ENCODE measurements around the gene TRO.

TRO gene, protein sequence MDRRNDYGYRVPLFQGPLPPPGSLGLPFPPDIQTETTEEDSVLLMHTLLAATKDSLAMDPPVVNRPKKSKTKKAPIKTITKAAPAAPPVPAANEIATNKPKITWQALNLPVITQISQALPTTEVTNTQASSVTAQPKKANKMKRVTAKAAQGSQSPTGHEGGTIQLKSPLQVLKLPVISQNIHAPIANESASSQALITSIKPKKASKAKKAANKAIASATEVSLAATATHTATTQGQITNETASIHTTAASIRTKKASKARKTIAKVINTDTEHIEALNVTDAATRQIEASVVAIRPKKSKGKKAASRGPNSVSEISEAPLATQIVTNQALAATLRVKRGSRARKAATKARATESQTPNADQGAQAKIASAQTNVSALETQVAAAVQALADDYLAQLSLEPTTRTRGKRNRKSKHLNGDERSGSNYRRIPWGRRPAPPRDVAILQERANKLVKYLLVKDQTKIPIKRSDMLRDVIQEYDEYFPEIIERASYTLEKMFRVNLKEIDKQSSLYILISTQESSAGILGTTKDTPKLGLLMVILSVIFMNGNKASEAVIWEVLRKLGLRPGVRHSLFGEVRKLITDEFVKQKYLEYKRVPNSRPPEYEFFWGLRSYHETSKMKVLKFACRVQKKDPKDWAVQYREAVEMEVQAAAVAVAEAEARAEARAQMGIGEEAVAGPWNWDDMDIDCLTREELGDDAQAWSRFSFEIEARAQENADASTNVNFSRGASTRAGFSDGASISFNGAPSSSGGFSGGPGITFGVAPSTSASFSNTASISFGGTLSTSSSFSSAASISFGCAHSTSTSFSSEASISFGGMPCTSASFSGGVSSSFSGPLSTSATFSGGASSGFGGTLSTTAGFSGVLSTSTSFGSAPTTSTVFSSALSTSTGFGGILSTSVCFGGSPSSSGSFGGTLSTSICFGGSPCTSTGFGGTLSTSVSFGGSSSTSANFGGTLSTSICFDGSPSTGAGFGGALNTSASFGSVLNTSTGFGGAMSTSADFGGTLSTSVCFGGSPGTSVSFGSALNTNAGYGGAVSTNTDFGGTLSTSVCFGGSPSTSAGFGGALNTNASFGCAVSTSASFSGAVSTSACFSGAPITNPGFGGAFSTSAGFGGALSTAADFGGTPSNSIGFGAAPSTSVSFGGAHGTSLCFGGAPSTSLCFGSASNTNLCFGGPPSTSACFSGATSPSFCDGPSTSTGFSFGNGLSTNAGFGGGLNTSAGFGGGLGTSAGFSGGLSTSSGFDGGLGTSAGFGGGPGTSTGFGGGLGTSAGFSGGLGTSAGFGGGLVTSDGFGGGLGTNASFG (N-terminal part only)
- total RNA-seq, result 0.85 to 10.5 (median 2.0) reads per million in 9 experiments

DNA sequence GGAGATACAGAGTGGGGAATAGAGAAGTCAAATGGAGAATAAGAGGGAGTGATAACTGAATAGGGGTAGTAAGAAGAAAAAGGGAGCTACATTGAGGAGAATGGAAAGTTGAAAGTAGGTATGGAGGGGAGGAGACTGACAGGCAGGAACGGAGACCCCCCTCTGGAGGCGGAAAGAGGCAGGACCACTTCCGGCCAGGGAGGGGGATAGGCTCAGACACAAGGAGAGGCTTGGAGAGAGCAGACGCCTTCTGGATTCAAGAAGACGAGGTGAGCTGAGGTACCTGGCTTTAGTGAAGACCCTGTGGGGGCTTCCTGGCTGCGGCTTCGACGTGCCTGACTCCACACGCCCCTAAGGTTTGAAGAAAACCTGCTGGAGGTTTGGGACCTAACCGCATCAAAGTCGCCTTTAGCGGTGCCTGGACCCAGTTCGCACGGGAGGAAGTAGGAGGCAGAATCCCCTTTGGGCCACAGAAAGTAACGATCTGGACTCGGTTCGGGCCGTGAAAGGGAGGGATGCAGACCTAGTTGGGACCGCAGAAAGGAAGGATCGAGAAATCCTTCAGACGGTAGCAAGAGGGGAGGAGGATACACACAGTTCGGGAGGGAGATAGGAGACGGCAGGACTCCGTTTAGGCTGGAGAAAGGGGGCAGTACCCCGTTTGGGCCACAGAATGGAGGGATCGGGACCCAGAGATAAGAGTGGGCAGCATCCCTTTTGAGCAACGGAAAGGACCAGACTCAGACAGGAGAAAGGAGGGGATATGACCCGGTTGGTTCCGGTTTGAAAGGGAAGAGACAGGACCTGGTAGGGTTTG lies at the start of gene TRO:
TSS of gene TRO (plus strand) at position 215 of the 817 bp plus-strand sequence. CDS start 1,423 bp downstream, outside the sequence.
- ATAC-seq (replicated peaks) (peak; percentile 24), DNase-seq (no peak)
- peaks cover 12 to 18% of the 10 kb centered on the region in 2 donors for H3K27me3 Mint-ChIP-seq
- peak within 1 kb of the TSS; percentile 89 for H3K4me3 Mint-ChIP-seq
- H3K9me3 Mint-ChIP-seq, result peaks cover 0 to 1% of the 10 kb centered on the region in 2 donors
- no peaks in the 10 kb centered on the region for H3K36me3 Mint-ChIP-seq (ENCODE audit: insufficient read depth)
- H3K4me1 Mint-ChIP-seq (ENCODE audit: low read depth in 2 of 2), result peaks cover 16% of the 10 kb centered on the region in 2 donors
- H3K27ac Mint-ChIP-seq, result peak within 1 kb of the TSS; percentile 59 to 94

DNA sequence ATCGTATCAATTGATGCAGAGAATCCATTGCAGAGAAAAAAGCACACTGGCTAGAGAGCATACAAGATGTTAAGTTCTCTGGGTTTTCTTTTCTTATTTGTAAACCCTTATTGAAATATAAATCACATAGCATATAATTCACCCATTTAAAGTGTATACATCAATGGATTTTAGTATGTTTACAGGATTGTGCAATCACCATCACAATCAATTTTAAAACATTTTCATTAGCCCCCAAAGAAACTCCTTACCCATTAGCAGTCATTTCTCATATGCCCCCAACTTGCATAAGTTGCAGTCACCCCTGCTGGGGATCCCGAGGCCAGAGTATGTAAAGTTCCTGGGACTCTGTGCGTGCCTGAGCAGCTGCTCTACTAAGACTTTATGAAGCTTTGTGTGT lies 34.9 kb upstream of the TRO start:
- Mint-ChIP-seq H3K4me1 (ENCODE audit: low read depth in 2 of 2) (no peaks in the 10 kb centered on the region), H3K36me3 (ENCODE audit: insufficient read depth) (peaks cover 3% of the 10 kb centered on the region), H3K27me3 (peaks cover 43 to 49% of the 10 kb centered on the region in 2 donors), H3K9me3 (no peaks in the 10 kb centered on the region), H3K27ac (no peak overlapping the region), H3K4me3 (no peak overlapping the region)
- ATAC-seq (replicated peaks) (no peak), DNase-seq (no peak)

DNA sequence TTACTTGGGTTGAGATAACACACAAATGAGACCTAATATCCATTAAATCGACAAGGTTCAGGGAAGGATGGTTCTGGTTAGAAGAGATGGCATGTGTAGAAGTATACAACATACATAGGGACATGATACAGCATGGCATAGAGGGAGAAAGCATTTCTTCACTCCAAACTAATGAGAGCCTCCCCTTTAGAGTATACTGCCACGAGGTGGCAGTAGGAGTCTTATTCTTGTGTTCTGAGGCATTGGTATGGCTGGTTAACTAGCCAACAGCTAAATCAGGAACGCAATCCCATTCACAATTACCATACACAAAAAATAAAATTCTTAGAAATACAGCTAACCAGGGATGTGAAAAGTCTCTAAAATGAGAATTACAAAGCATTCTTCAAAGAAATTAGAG lies 29.1 kb upstream of the TRO start:
- no peaks in the 10 kb centered on the region for H3K9me3 Mint-ChIP-seq
- DNase-seq (peak; percentile 4 to 26 (median 8)), ATAC-seq (replicated peaks) (peak; percentile 49)
- H3K4me1 Mint-ChIP-seq (ENCODE audit: low read depth in 2 of 2), result no peaks in the 10 kb centered on the region
- H3K27me3 Mint-ChIP-seq, result peaks cover 32 to 41% of the 10 kb centered on the region in 2 donors
- peaks cover 3% of the 10 kb centered on the region for H3K36me3 Mint-ChIP-seq (ENCODE audit: insufficient read depth)
- H3K4me3 Mint-ChIP-seq, result no peak overlapping the region
- H3K27ac Mint-ChIP-seq, result no peak overlapping the region

DNA sequence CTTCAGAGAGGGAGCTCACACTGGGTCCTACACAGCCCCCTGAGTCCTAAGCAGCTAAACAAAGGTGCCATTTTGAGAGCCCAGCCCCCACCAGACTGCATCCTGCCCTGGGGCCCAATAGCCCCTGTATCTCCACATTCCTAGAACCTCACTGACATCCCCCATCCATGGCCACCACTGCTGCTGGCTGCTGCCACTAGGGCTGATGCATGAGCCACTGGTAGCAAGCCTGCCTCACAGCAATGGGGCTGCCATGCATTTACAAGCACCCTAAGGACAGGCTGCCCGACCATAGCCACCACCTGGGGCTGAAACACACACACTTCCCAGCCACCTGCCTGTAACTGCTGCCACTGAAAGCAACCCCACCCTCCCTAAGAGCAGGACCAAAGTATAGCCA lies 26.5 kb upstream of the TRO start:
- DNase-seq, result no peak
- Mint-ChIP-seq H3K9me3 (no peaks in the 10 kb centered on the region), H3K36me3 (ENCODE audit: insufficient read depth) (no peaks in the 10 kb centered on the region), H3K27ac (no peak overlapping the region), H3K4me3 (no peak overlapping the region), H3K27me3 (peaks cover 15 to 24% of the 10 kb centered on the region in 2 donors), H3K4me1 (ENCODE audit: low read depth in 2 of 2) (no peaks in the 10 kb centered on the region)
- ATAC-seq (replicated peaks), result no peak

DNA sequence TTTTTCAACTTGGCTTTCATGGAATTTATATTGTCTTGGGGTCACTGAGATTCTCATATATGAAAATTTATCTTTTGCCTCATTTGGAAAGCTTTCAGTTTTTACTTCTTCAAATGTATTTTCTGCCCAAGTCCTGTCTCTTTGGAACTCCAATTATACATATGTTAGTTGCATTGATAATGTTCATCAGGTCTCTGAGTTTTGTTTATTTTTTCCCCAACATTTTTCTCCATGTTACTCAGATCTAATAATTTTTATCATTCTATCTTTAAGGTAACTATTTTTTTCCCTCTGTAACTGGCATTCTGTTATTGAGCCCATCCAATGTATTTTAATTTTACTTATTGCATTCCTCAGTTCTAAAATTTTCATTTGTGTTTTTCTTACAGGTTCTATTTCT lies 10.7 kb upstream of the TRO start:
- no peak overlapping the region for H3K4me3 Mint-ChIP-seq
- ATAC-seq (replicated peaks), result no peak
- no peak for DNase-seq
- H3K27me3 Mint-ChIP-seq, result no peaks in the 10 kb centered on the region
- H3K4me1 Mint-ChIP-seq (ENCODE audit: low read depth in 2 of 2), result no peaks in the 10 kb centered on the region
- H3K9me3 Mint-ChIP-seq, result peaks cover 1 to 6% of the 10 kb centered on the region in 2 donors
- no peaks in the 10 kb centered on the region for H3K36me3 Mint-ChIP-seq (ENCODE audit: insufficient read depth)
- H3K27ac Mint-ChIP-seq, result no peak overlapping the region

DNA sequence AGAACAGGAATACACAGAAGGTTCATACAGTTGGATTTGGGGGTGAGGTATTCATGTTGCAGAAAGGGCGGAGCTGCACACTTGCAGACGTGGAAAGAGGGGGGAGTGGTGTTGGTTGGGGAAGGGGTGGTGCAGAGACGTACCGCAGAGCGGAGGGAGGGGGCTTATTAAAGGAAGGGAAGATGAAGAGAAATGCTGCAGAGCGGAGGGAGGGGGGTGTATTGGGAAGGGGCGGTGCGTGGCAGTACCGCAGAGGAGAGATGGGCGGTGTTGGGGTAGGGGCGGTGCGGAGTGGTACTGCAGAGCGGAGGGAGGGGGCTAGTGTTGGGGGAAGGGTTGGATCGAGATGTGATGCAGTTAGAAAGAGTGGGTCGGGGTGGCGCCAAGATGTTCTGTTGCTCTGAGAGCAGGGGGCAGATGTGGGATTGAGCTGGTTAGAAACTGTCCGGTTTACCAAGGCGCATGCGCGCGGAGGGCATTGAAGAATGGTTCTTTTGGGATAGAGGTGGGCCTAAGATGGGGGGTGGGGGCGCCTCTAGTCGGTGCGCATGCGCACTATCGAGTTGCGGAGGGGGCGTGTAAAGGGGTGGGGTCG lies 900 bp downstream of the TRO start:
- Mint-ChIP-seq H3K27me3 (peaks cover 12 to 18% of the 10 kb centered on the region in 2 donors), H3K4me1 (ENCODE audit: low read depth in 2 of 2) (peaks cover 16% of the 10 kb centered on the region in 2 donors), H3K4me3 (peak overlapping the region; percentile 89), H3K36me3 (ENCODE audit: insufficient read depth) (no peaks in the 10 kb centered on the region), H3K27ac (peak overlapping the region; percentile 59 to 94), H3K9me3 (no peaks in the 10 kb centered on the region)
- DNase-seq, result peak in 2 of 3 experiments; percentile 2 to 9
- ATAC-seq (replicated peaks), result peak; percentile 45

DNA sequence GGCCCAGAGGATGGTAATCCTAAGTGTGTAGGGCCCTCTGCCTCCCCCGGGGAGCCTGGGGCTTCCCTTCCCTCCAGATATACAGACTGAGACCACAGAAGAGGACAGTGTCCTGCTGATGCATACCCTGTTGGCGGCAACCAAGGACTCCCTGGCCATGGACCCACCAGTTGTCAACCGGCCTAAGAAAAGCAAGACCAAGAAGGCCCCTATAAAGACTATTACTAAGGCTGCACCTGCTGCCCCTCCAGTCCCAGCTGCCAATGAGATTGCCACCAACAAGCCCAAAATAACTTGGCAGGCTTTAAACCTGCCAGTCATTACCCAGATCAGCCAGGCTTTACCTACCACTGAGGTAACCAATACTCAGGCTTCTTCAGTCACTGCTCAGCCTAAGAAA lies 1.9 kb downstream of the TRO start:
- no peak for ATAC-seq (replicated peaks)
- no peak for DNase-seq
- H3K36me3 Mint-ChIP-seq (ENCODE audit: insufficient read depth), result no peaks in the 10 kb centered on the region
- peak overlapping the region; percentile 89 for H3K4me3 Mint-ChIP-seq
- no peak overlapping the region for H3K27ac Mint-ChIP-seq
- H3K4me1 Mint-ChIP-seq (ENCODE audit: low read depth in 2 of 2), result peaks cover 16% of the 10 kb centered on the region in 2 donors
- peaks cover 12 to 18% of the 10 kb centered on the region in 2 donors for H3K27me3 Mint-ChIP-seq
- no peaks in the 10 kb centered on the region for H3K9me3 Mint-ChIP-seq

DNA sequence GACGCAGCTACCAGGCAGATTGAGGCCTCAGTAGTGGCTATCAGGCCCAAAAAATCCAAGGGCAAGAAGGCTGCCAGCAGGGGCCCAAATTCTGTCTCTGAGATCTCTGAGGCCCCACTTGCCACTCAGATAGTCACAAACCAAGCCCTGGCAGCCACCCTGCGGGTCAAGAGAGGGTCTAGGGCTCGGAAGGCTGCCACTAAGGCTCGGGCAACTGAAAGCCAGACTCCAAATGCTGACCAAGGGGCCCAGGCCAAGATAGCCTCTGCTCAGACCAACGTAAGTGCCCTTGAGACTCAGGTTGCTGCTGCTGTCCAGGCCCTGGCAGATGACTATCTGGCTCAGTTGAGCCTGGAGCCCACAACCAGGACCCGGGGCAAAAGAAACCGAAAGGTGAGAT lies 2.8 kb downstream of the TRO start:
- Mint-ChIP-seq H3K27ac (no peak overlapping the region), H3K4me3 (no peak overlapping the region), H3K36me3 (ENCODE audit: insufficient read depth) (no peaks in the 10 kb centered on the region), H3K9me3 (no peaks in the 10 kb centered on the region), H3K27me3 (peaks cover 12 to 18% of the 10 kb centered on the region in 2 donors), H3K4me1 (ENCODE audit: low read depth in 2 of 2) (peaks cover 16% of the 10 kb centered on the region in 2 donors)
- ATAC-seq (replicated peaks) (no peak), DNase-seq (no peak)

DNA sequence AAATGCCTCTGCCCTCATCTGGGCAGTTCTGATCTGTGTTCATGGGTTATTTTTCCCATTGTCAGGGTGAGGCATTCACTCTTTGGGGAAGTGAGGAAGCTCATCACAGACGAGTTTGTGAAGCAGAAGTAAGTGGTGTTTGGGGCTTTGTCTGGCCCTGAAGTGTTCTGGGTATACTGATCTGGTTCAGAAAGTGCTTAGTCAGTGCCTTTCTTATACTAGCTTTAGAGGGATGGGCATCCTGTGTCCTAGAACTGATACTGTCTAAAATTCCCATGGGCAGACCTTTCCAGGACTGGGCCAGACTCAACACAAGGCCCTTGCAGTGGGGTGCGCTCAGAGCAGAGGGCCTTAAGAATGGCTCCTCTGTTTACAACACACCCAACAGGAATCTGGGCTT lies 6.4 kb downstream of the TRO start:
- no peak for DNase-seq
- H3K4me3 Mint-ChIP-seq, result no peak overlapping the region
- peaks cover 0 to 2% of the 10 kb centered on the region in 2 donors for H3K27me3 Mint-ChIP-seq
- H3K27ac Mint-ChIP-seq, result no peak overlapping the region
- peaks cover 0 to 3% of the 10 kb centered on the region in 2 donors for H3K4me1 Mint-ChIP-seq (ENCODE audit: low read depth in 2 of 2)
- no peak for ATAC-seq (replicated peaks)
- no peaks in the 10 kb centered on the region for H3K36me3 Mint-ChIP-seq (ENCODE audit: insufficient read depth)
- H3K9me3 Mint-ChIP-seq, result no peaks in the 10 kb centered on the region

DNA sequence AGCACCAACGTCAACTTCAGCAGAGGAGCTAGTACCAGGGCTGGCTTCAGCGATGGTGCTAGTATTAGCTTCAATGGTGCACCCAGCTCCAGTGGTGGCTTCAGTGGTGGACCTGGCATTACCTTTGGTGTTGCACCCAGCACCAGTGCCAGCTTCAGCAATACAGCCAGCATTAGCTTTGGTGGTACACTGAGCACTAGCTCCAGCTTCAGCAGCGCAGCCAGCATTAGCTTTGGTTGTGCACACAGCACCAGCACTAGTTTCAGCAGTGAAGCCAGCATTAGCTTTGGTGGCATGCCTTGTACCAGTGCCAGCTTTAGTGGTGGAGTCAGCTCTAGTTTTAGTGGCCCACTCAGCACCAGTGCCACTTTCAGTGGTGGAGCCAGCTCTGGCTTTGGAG lies 8.3 kb downstream of the TRO start:
- H3K36me3 Mint-ChIP-seq (ENCODE audit: insufficient read depth), result no peaks in the 10 kb centered on the region
- no peak overlapping the region for H3K27ac Mint-ChIP-seq
- no peak for DNase-seq
- H3K4me3 Mint-ChIP-seq, result no peak overlapping the region
- no peaks in the 10 kb centered on the region for H3K27me3 Mint-ChIP-seq
- no peaks in the 10 kb centered on the region for H3K4me1 Mint-ChIP-seq (ENCODE audit: low read depth in 2 of 2)
- H3K9me3 Mint-ChIP-seq, result no peaks in the 10 kb centered on the region
- no peak for ATAC-seq (replicated peaks)

DNA sequence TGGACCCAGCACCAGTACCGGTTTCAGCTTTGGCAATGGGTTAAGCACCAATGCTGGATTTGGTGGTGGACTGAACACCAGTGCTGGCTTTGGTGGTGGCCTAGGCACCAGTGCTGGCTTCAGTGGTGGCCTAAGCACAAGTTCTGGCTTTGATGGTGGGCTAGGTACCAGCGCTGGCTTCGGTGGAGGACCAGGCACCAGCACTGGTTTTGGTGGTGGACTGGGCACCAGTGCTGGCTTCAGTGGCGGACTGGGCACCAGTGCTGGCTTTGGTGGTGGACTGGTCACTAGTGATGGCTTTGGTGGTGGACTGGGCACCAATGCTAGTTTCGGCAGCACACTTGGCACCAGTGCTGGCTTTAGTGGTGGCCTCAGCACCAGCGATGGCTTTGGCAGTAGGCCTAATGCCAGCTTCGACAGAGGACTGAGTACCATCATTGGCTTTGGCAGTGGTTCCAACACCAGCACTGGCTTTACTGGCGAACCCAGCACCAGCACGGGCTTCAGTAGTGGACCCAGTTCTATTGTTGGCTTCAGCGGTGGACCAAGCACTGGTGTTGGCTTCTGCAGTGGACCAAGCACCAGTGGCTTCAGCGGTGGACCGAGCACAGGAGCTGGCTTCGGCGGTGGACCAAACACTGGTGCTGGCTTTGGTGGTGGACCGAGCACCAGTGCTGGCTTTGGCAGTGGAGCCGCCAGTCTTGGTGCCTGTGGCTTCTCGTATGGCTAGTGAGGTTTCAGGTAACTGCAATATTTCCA lies 9.8 kb downstream of the TRO start:
- Mint-ChIP-seq H3K27ac (no peak overlapping the region), H3K9me3 (no peaks in the 10 kb centered on the region), H3K4me1 (ENCODE audit: low read depth in 2 of 2) (no peaks in the 10 kb centered on the region), H3K36me3 (ENCODE audit: insufficient read depth) (no peaks in the 10 kb centered on the region), H3K27me3 (no peaks in the 10 kb centered on the region), H3K4me3 (no peak overlapping the region)
- no peak for DNase-seq
- no peak for ATAC-seq (replicated peaks)

DNA sequence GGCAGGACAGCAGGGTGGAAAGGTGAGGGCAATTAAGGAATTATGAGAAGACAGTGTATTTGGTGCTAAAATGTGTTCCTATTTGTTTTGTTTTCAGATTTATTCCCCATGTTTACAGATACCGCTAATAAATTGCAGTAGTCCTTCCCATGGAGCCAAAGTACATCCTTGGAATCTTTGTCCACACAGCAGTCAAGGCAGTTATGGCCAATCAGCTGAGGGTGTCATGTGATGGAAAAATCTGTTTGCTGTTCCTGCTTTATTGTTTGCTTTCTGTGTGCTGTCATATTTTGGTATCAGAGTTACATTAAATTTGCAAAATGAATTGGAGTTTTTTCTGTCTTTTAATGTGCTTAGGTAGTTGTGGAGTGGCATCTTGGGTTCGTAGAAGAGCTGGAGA lies 10.5 kb downstream of the TRO start:
- Mint-ChIP-seq H3K27me3 (no peaks in the 10 kb centered on the region), H3K4me1 (ENCODE audit: low read depth in 2 of 2) (no peaks in the 10 kb centered on the region), H3K36me3 (ENCODE audit: insufficient read depth) (no peaks in the 10 kb centered on the region), H3K9me3 (no peaks in the 10 kb centered on the region), H3K27ac (no peak overlapping the region), H3K4me3 (no peak overlapping the region)
- ATAC-seq (replicated peaks) (no peak), DNase-seq (no peak)

Measured in effector memory CD8-positive, alpha-beta T cell (primary cell).